Mucosa of stomach (tissue), 1 donor: Measurements from ENCODE around the gene FOSB.
A peak's percentile ranks its signal among the peaks of the same experiment; 100 is the strongest.

Source experiments
- H3K27me3 ChIP-seq: one replicate; pipeline ENCODE4 v1.7.0; 2013; ENCODE audit warnings: mild to moderate bottlenecking, low read length; ENCODE audit not compliant: control insufficient read depth, insufficient read depth
- H3K36me3 ChIP-seq: one replicate; pipeline ENCODE4 v1.7.0; 2013; ENCODE audit warnings: low read length; ENCODE audit not compliant: control insufficient read depth, insufficient read depth
- H3K4me1 ChIP-seq: one replicate; pipeline ENCODE4 v1.7.0; 2013; ENCODE audit warnings: mild to moderate bottlenecking, low read length; ENCODE audit not compliant: control insufficient read depth, insufficient read depth
- H3K4me3 ChIP-seq: one replicate; pipeline ENCODE4 v1.7.0; 2013; ENCODE audit warnings: low read length
- H3K9ac ChIP-seq: one replicate; pipeline ENCODE4 v1.7.0; 2013; ENCODE audit warnings: mild to moderate bottlenecking, low read length, moderate library complexity
- H3K9me3 ChIP-seq: one replicate; pipeline ENCODE4 v1.7.0; 2013; ENCODE audit warnings: mild to moderate bottlenecking, low read length, moderate library complexity; ENCODE audit not compliant: control insufficient read depth
- donor health status: Pancreatic carcinoma.

Gene FOSB

DNA sequence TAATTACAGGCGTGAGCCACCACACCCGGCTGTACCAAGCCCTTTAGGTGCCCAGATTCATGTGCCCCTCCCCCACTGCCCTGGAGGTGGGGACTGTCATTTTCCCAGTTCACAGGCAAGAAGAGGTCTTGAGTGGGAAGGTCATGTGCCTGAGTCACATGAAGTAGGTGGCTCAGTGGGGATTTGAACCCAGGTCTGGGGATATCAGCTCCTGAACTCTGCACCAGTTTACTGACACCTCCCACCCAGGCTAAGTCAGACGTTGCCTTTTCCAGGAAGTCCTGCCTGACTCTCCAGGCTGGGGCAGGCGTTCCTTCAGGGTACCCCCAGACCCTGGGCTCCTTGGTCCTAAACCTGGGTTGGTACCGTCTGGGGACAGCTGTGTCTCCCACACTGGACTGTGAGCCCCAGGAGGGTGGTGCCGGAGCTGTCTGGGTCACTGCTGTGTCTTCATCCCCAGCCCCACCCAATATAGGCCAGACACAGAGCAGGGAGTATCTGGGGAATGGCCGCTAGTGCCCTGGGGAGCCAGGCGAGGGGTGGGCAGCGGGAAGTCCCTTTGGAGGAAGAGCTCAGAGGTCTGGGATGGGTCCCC, 48.1 kb downstream of the FOSB start:
- Histone ChIP-seq H3K4me1 (peaks cover 66% of the 10 kb centered on the region), H3K9ac (peak overlapping the region; percentile 35), H3K36me3 (no peaks in the 10 kb centered on the region), H3K4me3 (no peak overlapping the region), H3K9me3 (no peaks in the 10 kb centered on the region), H3K27me3 (no peaks in the 10 kb centered on the region)

DNA sequence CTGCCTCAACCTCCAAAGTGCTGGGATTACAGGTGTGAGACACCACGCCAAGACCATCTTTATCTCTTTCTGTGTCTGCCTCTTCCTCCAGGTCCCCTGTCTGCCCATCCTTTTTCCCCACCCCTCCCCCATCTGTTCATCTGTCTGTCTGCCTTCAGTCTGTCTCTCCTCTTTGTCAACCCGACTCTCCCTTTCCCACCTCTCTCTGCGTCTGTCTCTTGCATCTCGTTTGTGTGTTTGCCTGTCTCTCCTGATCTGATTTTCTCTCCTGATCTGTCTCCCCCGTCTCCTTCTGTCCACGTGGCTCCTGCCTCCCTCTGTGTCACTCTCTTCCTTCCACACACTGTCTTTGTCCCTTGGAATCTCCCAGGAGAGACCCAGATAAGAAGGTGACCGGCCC, 49.4 kb downstream of the FOSB start:
- H3K4me1 ChIP-seq: peaks cover 71% of the 10 kb centered on the region
- H3K4me3 ChIP-seq: no peak overlapping the region
- no peak overlapping the region for H3K9ac ChIP-seq
- no peaks in the 10 kb centered on the region for H3K9me3 ChIP-seq
- peaks cover 4% of the 10 kb centered on the region for H3K36me3 ChIP-seq
- H3K27me3 ChIP-seq: no peaks in the 10 kb centered on the region

DNA sequence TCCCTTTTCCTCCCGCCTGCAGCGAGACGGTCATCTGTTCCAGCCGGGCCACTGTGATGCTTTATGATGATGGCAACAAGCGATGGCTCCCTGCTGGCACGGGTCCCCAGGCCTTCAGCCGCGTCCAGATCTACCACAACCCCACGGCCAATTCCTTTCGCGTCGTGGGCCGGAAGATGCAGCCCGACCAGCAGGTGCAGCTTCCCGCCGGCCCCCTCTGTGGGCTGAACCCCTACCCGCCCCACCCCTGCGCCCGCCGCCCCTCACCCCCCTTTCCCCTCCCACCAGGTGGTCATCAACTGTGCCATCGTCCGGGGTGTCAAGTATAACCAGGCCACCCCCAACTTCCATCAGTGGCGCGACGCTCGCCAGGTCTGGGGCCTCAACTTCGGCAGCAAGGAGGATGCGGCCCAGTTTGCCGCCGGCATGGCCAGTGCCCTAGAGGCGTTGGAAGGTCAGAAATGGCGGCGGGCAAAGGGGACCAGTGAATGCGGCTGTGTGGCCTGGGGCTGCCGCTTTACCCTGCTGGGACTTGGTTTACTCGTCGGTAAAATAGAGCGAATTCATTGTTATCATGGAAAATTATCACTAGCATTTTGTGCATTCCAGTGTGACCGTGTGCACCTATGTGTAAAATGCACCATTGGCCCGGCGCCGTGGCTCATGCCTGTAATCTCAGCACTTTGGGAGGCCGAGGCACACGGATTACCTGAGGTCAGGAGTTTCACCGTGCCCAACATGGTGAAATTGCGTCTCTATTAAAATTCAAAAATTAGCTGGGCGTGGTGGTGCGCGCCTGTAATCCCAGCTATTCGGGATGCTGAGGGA, 50.1 kb downstream of the FOSB start:
- Histone ChIP-seq H3K27me3 (no peaks in the 10 kb centered on the region), H3K4me3 (no peak overlapping the region), H3K4me1 (peaks cover 74% of the 10 kb centered on the region), H3K36me3 (peaks cover 7% of the 10 kb centered on the region), H3K9ac (no peak overlapping the region), H3K9me3 (no peaks in the 10 kb centered on the region)

DNA sequence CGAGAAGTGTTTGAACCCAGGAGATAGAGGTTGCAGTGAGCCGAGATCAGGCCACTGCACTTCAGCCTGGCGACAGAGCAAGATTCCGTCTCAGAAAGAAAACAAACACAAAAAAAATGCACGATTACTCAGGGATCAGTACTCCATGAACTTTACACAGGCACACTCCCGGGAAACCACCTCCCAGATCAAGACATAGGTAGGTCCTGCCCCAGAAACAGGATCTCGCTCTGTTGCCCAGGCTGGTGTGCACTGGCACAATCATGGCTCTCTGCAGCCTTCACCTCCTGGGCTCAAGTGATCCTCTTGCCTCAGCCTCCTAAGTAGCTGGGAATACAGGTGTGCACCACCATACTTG, 50.7 kb downstream of the FOSB start:
- Histone ChIP-seq H3K27me3 (no peaks in the 10 kb centered on the region), H3K4me3 (no peak overlapping the region), H3K4me1 (peaks cover 68% of the 10 kb centered on the region), H3K36me3 (peaks cover 7% of the 10 kb centered on the region), H3K9me3 (no peaks in the 10 kb centered on the region), H3K9ac (no peak overlapping the region)

DNA sequence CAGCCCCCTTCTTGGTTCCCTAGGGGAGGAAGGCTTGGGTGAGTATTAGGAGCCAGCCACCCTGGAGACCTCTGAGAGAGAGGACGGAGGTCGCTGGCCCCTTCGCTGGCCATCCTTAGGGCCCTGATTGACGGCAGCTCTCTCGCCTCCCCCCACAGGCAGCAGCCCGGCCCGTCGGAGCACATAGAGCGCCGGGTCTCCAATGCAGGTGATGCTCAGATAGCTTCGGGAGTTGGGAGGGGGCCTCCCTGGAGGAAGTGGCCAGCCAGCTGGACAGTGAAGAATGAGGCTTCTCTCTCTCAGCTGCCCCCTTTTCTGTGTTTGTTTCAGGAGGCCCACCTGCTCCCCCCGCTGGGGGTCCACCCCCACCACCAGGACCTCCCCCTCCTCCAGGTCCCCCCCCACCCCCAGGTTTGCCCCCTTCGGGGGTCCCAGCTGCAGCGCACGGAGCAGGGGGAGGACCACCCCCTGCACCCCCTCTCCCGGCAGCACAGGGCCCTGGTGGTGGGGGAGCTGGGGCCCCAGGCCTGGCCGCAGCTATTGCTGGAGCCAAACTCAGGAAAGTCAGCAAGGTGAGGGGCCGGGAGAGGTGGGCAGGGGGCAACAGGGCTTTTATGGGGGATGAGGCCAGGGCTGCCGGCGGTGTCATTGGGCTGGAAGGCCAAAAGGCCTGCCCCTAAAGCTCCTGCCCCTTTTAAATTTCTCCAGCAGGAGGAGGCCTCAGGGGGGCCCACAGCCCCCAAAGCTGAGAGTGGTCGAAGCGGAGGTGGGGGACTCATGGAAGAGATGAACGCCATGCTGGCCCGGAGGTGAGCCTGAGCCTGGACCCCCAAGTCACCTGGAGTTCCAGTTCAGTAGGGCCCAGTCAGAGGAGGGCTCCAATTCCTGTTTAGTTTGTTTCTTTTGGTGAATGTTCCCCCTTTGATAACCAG, 54.5 kb downstream of the FOSB start:
- Histone ChIP-seq H3K4me3 (no peak overlapping the region), H3K27me3 (no peaks in the 10 kb centered on the region), H3K9ac (no peak overlapping the region), H3K9me3 (no peaks in the 10 kb centered on the region), H3K4me1 (peaks cover 35% of the 10 kb centered on the region), H3K36me3 (peaks cover 22% of the 10 kb centered on the region)

DNA sequence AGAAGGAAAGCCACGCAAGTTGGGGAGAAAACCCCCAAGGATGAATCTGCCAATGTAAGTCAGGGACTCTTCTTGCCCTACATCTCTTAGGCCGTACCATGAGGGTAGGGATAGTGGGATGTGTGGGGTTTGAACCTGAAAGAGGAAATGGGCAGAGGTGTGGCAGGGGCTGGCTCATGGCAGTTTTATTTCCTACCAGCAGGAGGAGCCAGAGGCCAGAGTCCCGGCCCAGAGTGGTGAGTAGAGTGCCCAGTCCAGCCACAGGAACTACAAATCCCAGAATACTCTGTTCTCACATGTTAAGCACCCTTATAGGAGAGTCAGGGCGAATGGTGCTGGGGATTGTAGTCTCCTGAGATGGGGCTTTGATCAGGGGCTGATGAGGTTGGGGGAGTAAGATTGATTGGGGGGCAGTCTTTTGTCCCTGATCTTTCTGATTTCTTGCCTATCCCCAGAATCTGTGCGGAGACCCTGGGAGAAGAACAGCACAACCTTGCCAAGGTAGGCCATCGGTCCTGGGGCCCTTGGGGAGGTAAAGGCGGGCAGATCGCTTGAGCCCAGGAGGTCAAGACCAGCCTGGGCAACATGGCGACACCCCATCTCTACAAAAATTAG, 56.0 kb downstream of the FOSB start:
- Histone ChIP-seq H3K9ac (no peak overlapping the region), H3K9me3 (no peaks in the 10 kb centered on the region), H3K4me1 (peaks cover 36% of the 10 kb centered on the region), H3K36me3 (peaks cover 22% of the 10 kb centered on the region), H3K4me3 (no peak overlapping the region), H3K27me3 (no peaks in the 10 kb centered on the region)

DNA sequence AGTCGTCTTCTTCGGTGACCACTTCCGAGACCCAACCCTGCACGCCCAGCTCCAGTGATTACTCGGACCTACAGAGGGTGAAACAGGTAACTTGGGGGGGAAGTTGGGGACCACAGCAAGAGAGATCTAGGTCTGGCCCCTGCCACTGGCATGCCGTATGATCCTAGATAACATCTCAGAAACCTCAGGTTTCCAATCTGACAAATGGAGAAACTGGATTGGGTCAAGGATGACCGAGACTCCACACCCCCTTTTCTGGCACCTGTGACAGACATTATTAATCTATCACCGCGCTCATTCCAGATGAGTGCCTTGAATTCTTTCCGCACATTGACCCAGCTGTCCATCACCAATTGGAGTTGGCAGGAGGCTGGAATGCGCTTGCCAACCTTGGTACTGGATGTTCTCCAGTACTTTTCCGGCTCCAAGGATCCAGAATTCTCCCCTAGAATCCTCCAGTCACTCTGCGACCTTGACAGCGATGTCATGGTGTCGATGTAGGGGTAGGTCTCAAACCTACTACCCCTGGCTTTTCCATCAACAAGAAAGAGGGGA, 56.9 kb downstream of the FOSB start:
- Histone ChIP-seq H3K4me1 (peaks cover 41% of the 10 kb centered on the region), H3K4me3 (no peak overlapping the region), H3K9ac (no peak overlapping the region), H3K36me3 (peaks cover 22% of the 10 kb centered on the region), H3K27me3 (no peaks in the 10 kb centered on the region), H3K9me3 (no peaks in the 10 kb centered on the region)
